Erythroblast (primary cell): ENCODE measurements around the gene JAK2.

Experiments
- GATA1 ChIP-seq: IDR thresholded peaks from 2 replicates; pipeline ENCODE4 v1.6.1; 2011; ENCODE audit warnings: low read depth, mild to moderate bottlenecking, control low read depth, low read length, moderate library complexity
- POLR2A ChIP-seq: IDR thresholded peaks from 2 replicates; pipeline ENCODE4 v1.6.1; 2011; ENCODE audit warnings: mild to moderate bottlenecking, low read length

GRCh38 chr9:4980086-4980727 is 4.9 kb upstream of the JAK2 start:
- TF ChIP-seq POLR2A = no peak
- TF ChIP-seq GATA1 = no peak
